Measurements from ENCODE around the gene EPB41L4A.

DNA sequence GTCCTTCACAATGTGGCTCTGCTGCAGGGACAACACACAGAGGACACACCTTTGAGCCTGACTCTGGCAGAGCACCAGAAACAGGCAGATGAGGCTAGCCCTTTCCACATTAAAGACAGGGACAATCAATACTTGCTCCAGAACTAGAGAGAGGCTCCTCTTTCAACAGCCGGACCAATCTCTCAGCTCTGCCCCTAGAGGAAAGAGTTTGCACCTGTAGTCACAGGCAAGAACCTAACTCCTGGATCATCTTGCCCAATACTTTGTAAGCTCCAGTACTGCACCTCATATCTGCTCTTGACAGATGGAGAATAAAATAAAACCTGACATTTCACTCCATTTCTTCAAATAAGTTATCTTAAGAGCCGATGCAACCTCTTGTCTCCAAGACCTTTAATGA, 52.1 kb downstream of the EPB41L4A start:
- TF ChIP-seq POLR2A (IDR thresholded peaks at IDR 0.05) (no peak), CTCF (IDR thresholded peaks at IDR 0.05) (peak in 1 of 3 donors; percentile 25), POLR2AphosphoS5 (IDR thresholded peaks at IDR 0.05) (no peak)

Data from breast epithelium (tissue), 3 donors.